Urinary bladder (tissue), 4 donors: ENCODE results near the gene ISL1. TPM values are rescaled to one million over a fixed set of nuclear protein-coding genes. Genes with fewer than 3 reads are reported as not detected.

Experiments
- DNase-seq: peaks from one replicate; pipeline ENCODE4 v3.0.0-alpha.2; 2015; ENCODE audit errors: extremely low spot score
- H3K27ac ChIP-seq: one replicate; pipeline ENCODE4 v1.5.1; 2013; ENCODE audit warnings: low read depth, mild to moderate bottlenecking, moderate library complexity
- H3K36me3 ChIP-seq: one replicate; pipeline ENCODE4 v1.6.1; 2013; ENCODE audit warnings: mild to moderate bottlenecking, moderate library complexity; ENCODE audit not compliant: insufficient read depth
- H3K4me1 ChIP-seq: one replicate; pipeline ENCODE4 v1.6.1; 2013; ENCODE audit warnings: mild to moderate bottlenecking, moderate library complexity; ENCODE audit not compliant: insufficient read depth
- H3K4me3 ChIP-seq: one replicate; pipeline ENCODE4 v1.5.1; 2013; ENCODE audit warnings: low read depth, low read length
- WGBS: extraction: QIAGEN DNeasy Blood & Tissue Kit; methylation state at CpG from one replicate; pipeline ENCODE4 v1.1.7; 2013; 5-methylcytosine and 5-hydroxymethylcytosine counted together
- polyA plus RNA-seq: library from polyadenylated mRNA; stranded (reverse); fragments of 200-250 nt; gene quantifications from one replicate; pipeline ENCODE4 v1.2.3, GENCODE V29; 2013
- total RNA-seq: library from RNA; depleted of rRNA; stranded (reverse); fragments of >200 nt; gene quantifications from one replicate; pipeline ENCODE4 v1.2.3, GENCODE V29; 2014
- donor health status: healthy with polysubstance abuse.
- donor health status: healthy.

The ISL1 gene
- total and polyA plus RNA-seq, 2 donors, result 0.46 to 7.9 TPM

DNA sequence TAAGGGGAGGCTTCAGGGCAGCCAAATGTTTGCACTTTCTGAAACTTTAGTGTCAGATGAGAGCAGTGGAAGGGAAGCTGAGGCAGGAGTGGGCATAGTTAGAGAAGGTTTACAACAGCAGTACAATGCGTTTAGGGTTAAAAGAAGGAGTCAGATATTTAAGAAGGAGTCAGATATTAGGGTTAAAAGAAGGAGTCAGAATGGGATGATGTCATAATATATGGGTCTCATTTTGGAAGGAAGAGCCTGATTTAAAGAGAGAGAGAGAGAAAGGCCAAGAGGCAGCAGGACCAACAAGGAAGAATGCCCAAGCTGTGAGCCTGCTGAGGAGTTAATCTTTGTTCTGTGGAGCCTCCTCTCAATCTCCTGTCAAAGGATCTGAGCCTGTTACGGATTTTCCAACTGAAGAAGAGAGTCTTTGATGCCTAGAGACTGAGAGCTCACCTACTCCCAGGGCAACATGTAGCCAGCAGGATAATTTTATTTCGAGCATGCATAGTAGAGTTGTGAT is 9.5 kb downstream of the ISL1 start:
- WGBS, result 74% methylated on average over 3 of the region's 3 CpGs
- Histone ChIP-seq H3K4me1 (no peaks in the 10 kb centered on the region), H3K36me3 (no peaks in the 10 kb centered on the region), H3K27ac (no peak overlapping the region), H3K4me3 (no peak overlapping the region)
- no peak for DNase-seq

DNA sequence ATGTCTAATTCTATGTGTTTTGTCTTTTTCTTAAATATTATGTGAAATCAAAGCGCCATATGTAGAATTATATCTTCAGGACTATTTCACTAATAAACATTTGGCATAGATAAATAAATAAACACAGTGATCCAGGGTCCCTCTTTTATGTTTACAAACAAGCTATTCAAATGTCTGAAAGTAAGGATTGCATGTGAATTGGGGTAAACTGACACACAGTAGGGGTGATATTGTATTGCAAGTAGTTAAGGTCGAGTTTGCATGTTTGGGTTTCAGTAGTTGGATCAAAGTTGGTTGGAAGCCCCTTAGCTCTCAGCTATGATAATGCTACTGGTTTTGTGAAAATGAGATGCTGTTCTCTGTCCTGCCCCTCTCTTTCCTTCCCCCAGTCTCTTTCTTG is 11.4 kb downstream of the ISL1 start:
- DNase-seq, result no peak
- no peaks in the 10 kb centered on the region for H3K4me1 ChIP-seq
- H3K36me3 ChIP-seq, result no peaks in the 10 kb centered on the region
- 71% methylated on average over 2 of the region's 2 CpGs for WGBS
- no peak overlapping the region for H3K4me3 ChIP-seq
- H3K27ac ChIP-seq, result no peak overlapping the region

DNA sequence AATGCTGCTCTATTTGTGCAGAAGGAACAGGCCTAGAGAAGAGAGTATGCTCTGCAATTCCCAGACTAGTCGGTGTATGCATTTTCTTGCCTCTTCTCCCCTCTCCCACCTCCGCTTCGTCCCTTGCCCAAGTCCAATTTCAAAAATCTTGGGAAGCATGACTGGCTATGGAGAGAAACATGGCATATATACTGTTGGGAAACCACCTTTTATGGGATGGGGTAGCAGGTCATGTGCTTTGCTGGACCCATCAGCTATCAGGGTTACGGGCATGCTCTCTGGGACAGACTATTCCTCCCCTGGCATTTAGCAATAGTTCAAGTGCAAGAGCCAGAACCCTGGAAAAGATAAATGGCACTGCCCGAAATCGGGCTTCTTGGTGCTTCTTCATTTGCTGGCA is 12.0 kb downstream of the ISL1 start:
- Histone ChIP-seq H3K36me3 (no peaks in the 10 kb centered on the region), H3K4me3 (no peak overlapping the region), H3K4me1 (no peaks in the 10 kb centered on the region), H3K27ac (no peak overlapping the region)
- no peak for DNase-seq
- 64% methylated on average over 6 of the region's 6 CpGs for WGBS

GRCh38 chr5:51395666-51396356 is 12.6 kb downstream of the ISL1 start:
- WGBS, result 56% methylated on average over 10 of the region's 10 CpGs

GRCh38 chr5:51396797-51397196 is 13.5 kb downstream of the ISL1 start:
- no peak overlapping the region for H3K4me3 ChIP-seq
- H3K27ac ChIP-seq, result no peak overlapping the region
- 60% methylated on average over 4 of the region's 4 CpGs for WGBS
- no peaks in the 10 kb centered on the region for H3K4me1 ChIP-seq
- H3K36me3 ChIP-seq, result no peaks in the 10 kb centered on the region
- DNase-seq, result no peak

More at GRCh38 chr5:51395666-51396356, 12.6 kb downstream of the ISL1 start:
- no peak overlapping the region for H3K27ac ChIP-seq
- no peaks in the 10 kb centered on the region for H3K36me3 ChIP-seq
- H3K4me1 ChIP-seq, result no peaks in the 10 kb centered on the region
- no peak for DNase-seq
- no peak overlapping the region for H3K4me3 ChIP-seq

DNA sequence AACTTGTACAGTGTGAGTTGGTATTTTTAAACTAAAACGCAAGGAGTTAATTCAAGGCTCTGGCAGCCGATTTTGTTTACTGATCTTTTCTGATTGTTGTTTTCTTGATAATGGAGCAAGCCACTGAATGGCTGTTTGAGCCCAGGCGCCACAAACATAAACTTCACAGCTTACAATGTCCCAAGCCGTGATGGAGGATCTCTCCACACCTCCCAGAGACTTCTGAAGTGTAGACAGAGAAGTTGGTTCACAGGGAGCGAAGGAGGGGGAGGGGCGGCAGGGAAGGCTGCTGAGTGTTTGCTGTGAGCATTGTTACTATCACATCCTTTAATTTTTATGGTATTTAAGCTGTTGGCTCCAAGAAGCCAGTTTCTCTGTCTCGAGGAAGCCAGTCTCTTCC is 14.7 kb downstream of the ISL1 start:
- H3K27ac ChIP-seq, result peak overlapping the region; percentile 16
- H3K36me3 ChIP-seq, result no peaks in the 10 kb centered on the region
- H3K4me1 ChIP-seq, result no peaks in the 10 kb centered on the region
- WGBS, result 30% methylated on average over 7 of the region's 7 CpGs
- H3K4me3 ChIP-seq, result no peak overlapping the region
- no peak for DNase-seq

DNA sequence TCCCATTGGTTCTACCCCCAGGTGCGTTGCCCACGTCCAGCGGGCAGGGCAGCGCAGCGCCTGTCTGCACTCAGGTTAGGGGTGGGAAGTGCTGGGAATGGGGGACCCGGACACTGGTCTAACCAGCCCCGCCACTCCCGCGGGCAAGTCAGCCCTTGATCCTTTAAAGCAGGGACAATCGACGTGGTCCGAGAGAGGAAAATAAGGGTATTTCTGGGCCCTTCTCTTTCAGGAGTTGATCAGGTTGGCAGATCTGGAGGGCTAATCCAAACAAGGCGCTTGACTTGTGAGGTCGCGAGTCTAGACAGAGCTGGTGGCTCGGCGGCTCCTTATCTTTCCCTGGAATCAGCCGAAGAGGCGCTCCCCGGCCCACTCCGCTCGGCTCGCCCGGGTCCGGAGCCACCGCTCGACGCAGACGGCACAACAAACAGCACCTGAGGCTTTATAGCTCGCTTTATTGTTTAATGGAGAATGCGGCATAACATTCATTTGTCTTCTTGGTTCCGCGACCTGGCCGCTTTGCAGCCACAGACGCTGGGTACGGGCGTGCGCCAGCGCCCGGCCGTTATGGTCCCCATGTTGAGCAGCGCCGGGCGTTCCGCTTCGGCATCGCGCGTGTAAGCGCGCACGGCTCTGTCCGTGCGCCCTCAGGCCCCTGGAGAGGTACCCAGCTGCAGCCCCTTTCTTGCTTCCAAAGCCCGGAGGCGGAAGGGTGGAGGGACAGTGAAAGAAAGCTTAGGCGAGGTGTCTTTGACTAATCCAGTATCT is 15.8 kb downstream of the ISL1 start:
- H3K36me3 ChIP-seq, result no peaks in the 10 kb centered on the region
- H3K4me1 ChIP-seq, result no peaks in the 10 kb centered on the region
- no peak overlapping the region for H3K27ac ChIP-seq
- H3K4me3 ChIP-seq, result peak overlapping the region; percentile 15
- no peak for DNase-seq
- 4% methylated on average over 57 of the region's 57 CpGs for WGBS

- no peak for DNase-seq
- no peaks in the 10 kb centered on the region for H3K4me1 ChIP-seq
- WGBS, result 22% methylated on average over 10 of the region's 10 CpGs
- no peak overlapping the region for H3K4me3 ChIP-seq
- no peak overlapping the region for H3K27ac ChIP-seq
- H3K36me3 ChIP-seq, result no peaks in the 10 kb centered on the region
Observed at GRCh38 chr5:51399643-51400006, 16.4 kb downstream of the ISL1 start.

DNA sequence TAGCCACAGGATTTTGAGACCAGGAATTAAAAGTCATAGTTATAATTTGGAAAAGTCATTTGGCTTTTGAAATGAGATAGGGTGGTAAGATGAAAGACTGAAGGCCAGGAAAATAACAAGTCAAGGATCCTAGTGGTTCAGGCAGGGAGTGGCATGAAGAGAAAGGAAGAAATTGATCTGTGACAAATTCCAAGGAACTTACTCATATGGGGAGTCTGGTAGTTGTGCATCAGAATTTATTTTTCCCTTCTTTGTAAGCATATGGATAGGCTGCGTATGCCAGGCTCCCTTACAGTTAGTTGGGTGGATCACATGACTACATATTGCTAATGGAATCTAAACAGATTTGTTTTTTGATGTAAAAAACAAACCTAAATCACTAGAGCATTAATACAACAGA is 21.0 kb downstream of the ISL1 start:
- Histone ChIP-seq H3K36me3 (no peaks in the 10 kb centered on the region), H3K27ac (no peak overlapping the region), H3K4me1 (no peaks in the 10 kb centered on the region), H3K4me3 (no peak overlapping the region)
- 91% methylated on average over 1 of the region's 1 CpG for WGBS
- DNase-seq, result no peak

DNA sequence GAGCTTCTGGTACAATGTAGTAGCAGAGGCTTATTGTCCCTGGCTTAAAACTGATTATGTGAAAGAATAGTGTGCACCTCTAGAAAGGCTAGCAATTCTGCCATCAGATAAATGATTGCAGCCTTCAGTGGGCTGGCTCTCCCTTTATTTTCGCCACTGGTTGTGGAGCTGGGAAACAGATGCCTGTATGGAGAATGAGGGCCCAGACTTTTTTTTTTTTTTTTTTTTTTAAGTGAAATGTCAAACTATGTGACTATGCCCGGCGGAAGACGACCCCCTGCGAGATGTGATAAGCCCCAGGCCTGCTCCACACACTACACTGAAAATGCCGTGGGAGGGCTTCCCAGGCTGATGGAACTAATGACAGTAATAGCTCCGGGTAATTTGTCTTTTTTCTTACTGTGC is 28.7 kb downstream of the ISL1 start:
- DNase-seq, result no peak
- Histone ChIP-seq H3K36me3 (no peaks in the 10 kb centered on the region), H3K4me3 (no peak overlapping the region), H3K27ac (no peak overlapping the region), H3K4me1 (no peaks in the 10 kb centered on the region)
- WGBS, result 60% methylated on average over 7 of the region's 7 CpGs

DNA sequence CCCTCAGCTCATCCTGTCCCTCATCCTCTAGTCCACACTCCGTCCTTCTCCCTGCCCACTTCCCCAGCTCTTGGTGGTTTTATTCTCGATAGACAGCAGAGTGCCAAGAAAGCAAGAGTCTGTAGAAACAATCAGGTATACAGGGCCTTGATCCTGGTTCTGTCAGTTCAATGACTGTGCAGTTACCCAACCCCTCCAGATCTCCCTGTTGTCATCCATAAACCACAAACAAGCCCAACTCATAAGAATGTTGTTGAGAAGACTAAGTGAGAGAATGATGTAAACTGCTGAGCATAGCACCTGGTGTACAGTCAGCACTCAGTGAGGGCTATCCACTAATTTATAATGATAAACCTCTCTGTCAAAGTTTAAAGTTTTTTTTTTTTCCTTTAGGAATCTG is 31.3 kb downstream of the ISL1 start:
- DNase-seq, result no peak
- 70% methylated on average over 2 of the region's 2 CpGs for WGBS

GRCh38 chr5:51416149-51416548 is 32.9 kb downstream of the ISL1 start:
- no peak for DNase-seq
- 81% methylated on average over 3 of the region's 3 CpGs for WGBS
- no peaks in the 10 kb centered on the region for H3K36me3 ChIP-seq

More for the DNA sequence above, 31.3 kb downstream of the ISL1 start:
- H3K4me3 ChIP-seq, result no peak overlapping the region
- no peaks in the 10 kb centered on the region for H3K36me3 ChIP-seq
- no peak overlapping the region for H3K27ac ChIP-seq
- H3K4me1 ChIP-seq, result no peaks in the 10 kb centered on the region

DNA sequence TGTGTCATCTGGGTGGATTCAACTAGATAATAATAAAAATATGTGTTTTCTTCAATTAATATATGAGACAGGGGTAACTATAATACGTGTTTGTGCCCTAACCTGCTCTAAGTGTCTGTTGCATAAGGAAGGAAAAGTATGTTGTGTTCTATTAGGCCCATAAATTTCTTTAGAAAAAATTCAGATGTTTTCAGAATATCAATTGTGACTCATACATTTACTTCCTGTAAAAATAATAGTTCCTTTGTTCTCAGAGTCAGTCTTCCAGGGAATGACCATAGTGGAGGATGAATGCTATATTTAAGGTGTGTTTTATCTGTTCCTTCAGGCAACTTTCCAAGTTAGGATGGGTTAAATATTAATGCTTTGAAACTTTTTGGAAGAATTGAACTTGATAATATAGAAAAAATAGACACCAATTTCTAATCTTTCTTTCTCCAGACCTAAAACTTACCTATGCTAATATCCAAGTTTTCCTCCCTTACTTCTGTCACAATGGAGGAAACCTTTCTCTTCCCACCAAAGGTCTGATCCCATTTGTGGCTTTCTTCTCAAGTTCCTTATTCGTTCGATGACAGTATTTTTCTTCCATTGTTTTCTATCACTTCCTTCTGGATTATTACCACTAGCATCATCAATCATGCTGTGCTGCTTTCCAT is 49.9 kb downstream of the ISL1 start:
- Histone ChIP-seq H3K4me3 (no peak overlapping the region), H3K27ac (no peak overlapping the region), H3K4me1 (no peaks in the 10 kb centered on the region), H3K36me3 (no peaks in the 10 kb centered on the region)
- WGBS, result 73% methylated on average over 3 of the region's 3 CpGs
- DNase-seq, result no peak

More at GRCh38 chr5:51416149-51416548, 32.9 kb downstream of the ISL1 start:
- H3K4me3 ChIP-seq, result no peak overlapping the region
- no peaks in the 10 kb centered on the region for H3K4me1 ChIP-seq
- no peak overlapping the region for H3K27ac ChIP-seq

DNA sequence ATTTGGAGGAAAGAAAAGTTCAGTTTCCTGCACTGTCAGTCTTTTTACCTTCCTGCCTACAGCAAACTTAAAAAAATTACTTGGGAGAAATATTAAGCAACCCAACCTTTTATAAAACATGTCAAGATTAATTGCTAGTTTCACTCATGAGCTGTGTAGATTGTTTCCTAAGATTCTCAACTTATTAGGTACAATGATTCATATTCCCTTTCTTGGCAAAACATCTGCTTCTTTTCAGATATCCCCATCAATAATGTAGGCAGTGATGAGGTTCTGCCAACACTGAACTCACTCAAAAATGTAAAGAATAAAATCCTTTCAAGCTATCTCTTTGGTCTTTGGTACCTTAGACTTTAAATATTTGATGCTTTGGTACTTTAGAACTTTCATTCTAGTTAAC is 56.0 kb downstream of the ISL1 start:
- no peak overlapping the region for H3K27ac ChIP-seq
- no peaks in the 10 kb centered on the region for H3K36me3 ChIP-seq
- DNase-seq, result no peak
- no peaks in the 10 kb centered on the region for H3K4me1 ChIP-seq
- H3K4me3 ChIP-seq, result no peak overlapping the region
